CD4-positive, alpha-beta T cell treated with Interleukin-6 at 100 ng/mL for 8 hours (primary cell): ENCODE measurements around the gene DOCK9.
"Not testable (repeated sequence)": the region's sequence is repeated elsewhere in the genome, so short reads cannot be mapped to it uniquely, and the experiment has no call there.

ENCODE experiments used
- DNase-seq: peaks from one replicate; pipeline ENCODE4 v3.0.0-alpha.2; 2020; ENCODE audit warnings: mixed read lengths, low spot score

Gene DOCK9

DNA sequence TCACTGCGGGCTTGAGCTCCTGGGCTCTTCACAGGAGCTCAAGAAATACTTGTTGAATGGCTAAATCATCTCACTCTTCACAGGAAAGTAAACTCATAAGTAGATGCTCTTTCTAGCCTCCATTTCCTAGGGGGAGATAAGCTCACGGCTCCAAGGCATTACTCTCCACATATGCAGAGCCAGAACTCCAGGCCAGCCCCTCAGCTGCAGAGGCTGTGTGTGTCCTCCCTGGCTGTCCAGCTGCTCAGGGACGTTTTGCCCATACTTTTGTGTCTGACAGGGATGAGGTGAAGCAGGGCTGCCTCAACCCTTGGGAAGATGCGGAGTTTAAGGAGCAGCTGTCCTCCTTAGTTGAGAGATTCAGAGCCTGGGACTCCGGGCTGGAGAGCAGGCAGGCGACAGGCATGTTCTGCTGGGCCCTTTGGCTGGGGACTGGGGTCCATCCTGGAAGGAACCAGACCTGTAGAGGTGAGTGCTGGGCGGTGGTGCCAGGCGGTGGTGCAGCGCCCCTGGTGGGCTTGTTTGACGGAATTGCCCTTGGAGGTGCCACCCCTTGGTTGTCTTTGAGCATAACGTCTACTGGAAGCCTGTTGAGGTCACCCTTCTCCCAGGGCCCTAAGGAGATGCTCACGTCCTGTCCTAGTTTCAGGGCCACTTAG is 204.9 kb downstream of the DOCK9 start:
- DNase-seq = no peak

GRCh38 chr13:98771838-98772611 is 205.8 kb downstream of the DOCK9 start:
- no peak for DNase-seq

DNA sequence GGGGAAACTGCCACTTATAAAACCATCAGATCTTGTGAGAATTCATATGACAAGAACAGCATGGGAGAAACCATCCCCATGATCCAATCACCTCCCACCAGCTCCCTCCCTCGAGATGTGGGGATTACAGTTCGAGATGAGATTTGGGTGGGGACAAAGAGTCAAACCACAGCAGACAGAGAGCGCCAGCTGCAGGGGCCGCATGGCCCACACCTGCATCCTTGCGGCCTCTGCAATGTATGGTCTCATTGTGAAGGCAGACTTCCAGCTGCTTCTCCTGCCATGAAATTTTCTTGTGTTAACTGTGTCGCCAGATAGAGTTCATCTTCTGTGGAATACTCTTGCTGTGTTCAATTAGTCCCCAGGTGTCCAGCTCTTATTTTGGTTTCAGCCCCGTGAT is 208.1 kb downstream of the DOCK9 start:
- DNase-seq = no peak

DNA sequence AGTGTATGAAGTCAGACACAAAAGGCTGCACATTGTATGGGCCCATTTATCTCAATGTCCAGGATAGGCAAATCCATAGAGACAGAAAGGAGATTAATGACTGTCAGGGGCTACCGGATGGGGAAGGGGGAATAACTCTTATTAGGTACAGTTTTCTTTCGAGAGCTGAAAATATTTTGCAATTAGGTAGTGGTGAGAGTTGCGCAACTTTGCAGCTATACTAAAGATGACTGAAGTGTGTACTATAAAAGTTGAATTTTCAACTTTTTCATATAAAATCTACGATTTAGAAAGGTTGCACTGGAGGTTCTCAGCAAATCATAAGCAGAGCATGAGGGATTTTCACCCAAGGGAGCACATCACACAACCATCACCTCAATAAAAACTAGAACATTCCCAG is 209.3 kb downstream of the DOCK9 start:
- DNase-seq = no peak

DNA sequence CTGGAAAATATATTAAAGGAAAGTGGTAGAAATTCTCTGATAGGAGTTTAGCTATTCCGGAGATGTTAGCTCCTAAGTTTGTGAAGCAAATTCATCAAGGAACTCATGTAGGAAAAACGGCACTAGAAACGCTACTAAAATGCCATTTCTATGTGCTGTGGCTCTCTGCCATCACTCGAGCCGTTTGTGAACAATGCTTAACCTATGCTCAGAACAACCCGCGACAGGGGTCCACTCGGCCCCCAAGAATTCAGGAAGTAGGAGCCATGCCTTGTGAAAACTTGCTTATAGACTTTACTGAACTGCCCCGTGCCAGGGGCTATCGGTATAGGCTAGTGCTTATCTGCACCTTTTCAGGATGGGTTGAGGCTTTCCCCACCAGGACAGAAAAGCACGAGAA is 211.2 kb downstream of the DOCK9 start:
- DNase-seq = no peak

GRCh38 chr13:98765996-98766519 is 211.8 kb downstream of the DOCK9 start:
- no peak for DNase-seq

DNA sequence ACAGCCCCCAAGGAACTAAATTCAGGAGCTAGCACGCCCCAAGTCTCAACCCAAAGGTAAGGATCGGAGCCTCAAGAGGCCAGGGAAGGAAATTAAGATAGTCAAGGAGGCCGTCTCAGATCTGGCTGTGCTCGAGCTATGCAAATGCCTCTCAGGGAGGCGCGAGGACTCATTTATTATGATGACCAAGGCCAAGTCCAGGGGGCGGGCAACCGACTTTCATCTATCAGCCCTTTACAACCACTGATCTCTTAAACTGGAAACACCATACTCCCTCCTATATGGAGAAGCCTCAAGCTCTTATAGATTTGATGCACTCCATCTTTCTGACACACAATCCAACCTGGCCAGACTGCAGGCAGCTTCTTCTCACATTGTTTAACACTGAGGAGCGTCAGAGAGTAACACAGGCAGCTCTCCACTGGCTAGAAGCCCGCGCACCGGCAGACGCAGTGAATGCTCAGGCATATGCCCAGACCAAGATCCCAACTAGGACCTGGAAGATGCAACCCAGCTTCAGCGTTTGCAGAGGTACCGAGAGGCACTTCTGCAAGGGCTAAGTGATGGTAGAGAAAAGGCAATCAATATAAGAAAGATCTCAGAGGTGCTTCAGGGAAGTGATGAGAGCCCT is 215.8 kb downstream of the DOCK9 start:
- DNase-seq = no peak

- DNase-seq = no peak
These were observed 216.5 kb downstream of the DOCK9 start for GRCh38 chr13:98761126-98761985.

GRCh38 chr13:98755729-98756128 is 222.1 kb downstream of the DOCK9 start:
- DNase-seq = no peak

GRCh38 chr13:98755116-98755515 is 222.7 kb downstream of the DOCK9 start:
- DNase-seq = no peak

DNA sequence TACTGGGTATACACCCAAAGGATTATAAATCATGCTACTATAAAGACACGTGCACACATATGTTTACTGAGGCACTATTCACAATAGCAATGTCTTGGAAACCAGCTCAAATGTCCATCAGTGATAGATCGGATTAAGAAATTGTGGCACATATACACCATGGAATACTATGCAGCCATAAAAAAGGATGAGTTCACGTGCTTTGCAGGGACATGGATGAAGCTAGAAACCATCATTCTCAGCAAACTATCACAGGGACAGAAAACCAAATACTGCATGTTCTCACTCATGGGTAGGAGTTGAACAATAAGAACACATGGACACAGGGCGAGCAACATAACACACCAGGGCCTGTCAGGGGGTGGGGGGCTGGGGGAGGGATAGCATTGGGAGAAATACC is 223.4 kb downstream of the DOCK9 start:
- not testable (repeated sequence) for DNase-seq

GRCh38 chr13:98752467-98753290 is 225.2 kb downstream of the DOCK9 start, which contains the start of gene SLC15A1:
SLC15A1 (minus strand) TSS chr13:98752672; CDS start chr13:98752598, 74 bp downstream.
- DNase-seq = no peak

DNA sequence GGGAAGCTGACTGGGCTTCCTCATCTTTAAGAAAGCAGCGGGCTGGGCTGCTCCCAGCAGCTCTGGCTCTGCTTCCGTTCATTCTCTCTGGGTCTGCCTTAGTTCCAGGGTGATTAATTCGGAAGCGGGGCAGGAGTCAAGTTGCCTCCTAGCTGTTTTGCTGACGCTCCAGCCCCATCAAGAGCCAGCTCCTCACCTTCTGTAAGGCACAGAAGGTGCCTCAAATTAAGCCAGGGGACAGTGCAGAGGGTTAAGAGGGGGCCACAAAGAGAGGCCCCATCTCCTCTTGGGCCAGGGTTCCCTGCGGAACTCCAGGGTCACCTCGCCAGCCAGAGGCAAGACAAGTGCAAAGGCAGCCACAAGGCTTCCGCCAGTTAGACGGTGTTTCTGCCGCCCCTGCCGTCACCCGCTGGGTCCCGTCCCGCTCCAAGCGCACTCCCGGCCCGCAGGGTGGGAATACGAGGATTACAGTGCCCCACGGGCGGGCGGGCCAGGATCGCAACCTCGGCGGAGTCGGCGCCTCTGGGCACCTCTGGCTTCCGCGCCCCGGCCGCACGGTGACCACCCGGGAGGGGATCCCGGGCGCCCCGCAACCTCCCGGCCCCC is 225.9 kb downstream of the DOCK9 start:
- DNase-seq = no peak

DNA sequence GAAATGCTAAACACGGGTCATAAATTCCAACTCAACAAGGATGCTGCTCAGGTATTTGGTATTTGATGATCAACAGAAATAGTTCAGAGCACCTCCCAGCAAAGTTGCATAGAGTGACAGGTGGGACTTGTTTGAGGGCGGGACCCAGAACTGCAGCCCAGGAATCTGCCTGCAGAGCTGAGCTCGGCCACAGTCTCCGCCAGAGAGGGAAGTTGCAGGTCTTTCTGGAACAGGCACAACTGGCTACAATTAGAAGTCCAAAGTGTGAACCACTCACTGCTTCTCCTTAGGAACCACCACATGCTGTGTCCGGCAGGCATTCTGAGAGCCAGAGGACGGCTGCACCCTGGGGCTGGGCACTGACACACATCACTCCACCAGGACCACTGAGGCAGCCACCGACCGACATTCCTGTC is 226.5 kb downstream of the DOCK9 start:
- DNase-seq = no peak

DNA sequence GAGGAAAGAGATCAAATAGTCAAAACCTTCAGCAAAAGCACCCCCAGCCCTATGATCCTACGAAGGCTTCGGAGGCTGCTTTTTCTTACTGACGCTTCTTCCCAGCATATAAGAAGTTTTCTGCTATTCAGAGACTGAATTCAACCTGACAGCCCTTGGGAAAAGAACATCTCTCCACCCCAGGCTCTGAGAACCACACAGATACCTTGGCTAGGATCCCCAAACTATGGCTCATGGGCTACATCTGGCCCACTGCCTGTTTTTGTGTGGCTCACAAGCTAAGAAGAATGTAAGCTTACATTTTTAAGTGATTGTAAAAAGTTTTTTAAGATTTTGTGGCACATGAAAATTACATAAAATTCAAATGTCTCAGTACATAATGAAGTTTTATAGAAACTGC is 228.4 kb downstream of the DOCK9 start:
- no peak for DNase-seq

- DNase-seq = no peak
These were observed 230.9 kb downstream of the DOCK9 start for GRCh38 chr13:98746968-98747367.
